Mammary epithelial cell (primary cell): Measurements from ENCODE around the gene L3MBTL4.

Experiments used
- EZH2 ChIP-seq: IDR thresholded peaks from 2 replicates; pipeline ENCODE4 v1.6.1; 2012; ENCODE audit warnings: low read length, inconsistent platforms, borderline replicate concordance
- TF ChIP-seq, protein P1 (sequence below), 2 donors: IDR thresholded peaks in 1 of 2; conservative IDR thresholded peaks in 1 of 2; 2 replicates each; pipeline ENCODE4 v1.5.1; 2011 to 2012; ENCODE audit warnings: inconsistent platforms in 2 of 2, low read length in 2 of 2, mild to moderate bottlenecking in 2 of 2, control low read depth in 1 of 2, low read depth in 1 of 2; ENCODE audit not compliant: insufficient read depth in 1 of 2; ENCODE audit errors: extremely low read depth in 1 of 2

GRCh38 chr18:6194640-6195039, 220.1 kb downstream of the L3MBTL4 start:
- TF ChIP-seq, protein P1, sequence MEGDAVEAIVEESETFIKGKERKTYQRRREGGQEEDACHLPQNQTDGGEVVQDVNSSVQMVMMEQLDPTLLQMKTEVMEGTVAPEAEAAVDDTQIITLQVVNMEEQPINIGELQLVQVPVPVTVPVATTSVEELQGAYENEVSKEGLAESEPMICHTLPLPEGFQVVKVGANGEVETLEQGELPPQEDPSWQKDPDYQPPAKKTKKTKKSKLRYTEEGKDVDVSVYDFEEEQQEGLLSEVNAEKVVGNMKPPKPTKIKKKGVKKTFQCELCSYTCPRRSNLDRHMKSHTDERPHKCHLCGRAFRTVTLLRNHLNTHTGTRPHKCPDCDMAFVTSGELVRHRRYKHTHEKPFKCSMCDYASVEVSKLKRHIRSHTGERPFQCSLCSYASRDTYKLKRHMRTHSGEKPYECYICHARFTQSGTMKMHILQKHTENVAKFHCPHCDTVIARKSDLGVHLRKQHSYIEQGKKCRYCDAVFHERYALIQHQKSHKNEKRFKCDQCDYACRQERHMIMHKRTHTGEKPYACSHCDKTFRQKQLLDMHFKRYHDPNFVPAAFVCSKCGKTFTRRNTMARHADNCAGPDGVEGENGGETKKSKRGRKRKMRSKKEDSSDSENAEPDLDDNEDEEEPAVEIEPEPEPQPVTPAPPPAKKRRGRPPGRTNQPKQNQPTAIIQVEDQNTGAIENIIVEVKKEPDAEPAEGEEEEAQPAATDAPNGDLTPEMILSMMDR (conservative IDR thresholded peaks at IDR 0.05 in 1 of 2, IDR thresholded peaks at IDR 0.05 in 1 of 2; ENCODE audit: extremely low read depth in 1 of 2, insufficient read depth in 1 of 2, low read depth in 1 of 2, low read length in 2 of 2) = no peak
- no peak for TF ChIP-seq EZH2
